Vagina (tissue), 2 donors: ENCODE data around the gene ST6GAL1.

Experiments used
- POLR2A ChIP-seq, 2 donors: fragments of 450-650 bp; IDR thresholded peaks; one replicate each; pipeline ENCODE4 v1.6.1; 2017; ENCODE audit warnings: antibody characterized with exemption in 2 of 2, mild to moderate bottlenecking in 2 of 2, moderate library complexity in 2 of 2
- POLR2AphosphoS5 ChIP-seq, 2 donors: sonication (generic); formaldehyde crosslinking; IDR thresholded peaks; one replicate each; pipeline ENCODE4 v1.9.0; 2017; ENCODE audit warnings: antibody characterized with exemption in 2 of 2, mild to moderate bottlenecking in 2 of 2, low read depth in 1 of 2; ENCODE audit not compliant: insufficient read depth in 1 of 2
- TF ChIP-seq, protein P1 (sequence below), 3 experiments: fragments of 450-650 bp in 2 of 3; fragments of 200-600 bp in 1 of 3; sonication (generic) in 1 of 3; IDR thresholded peaks; one replicate each; pipeline ENCODE4 v1.5.1; 2017 to 2019; ENCODE audit warnings: antibody characterized with exemption in 3 of 3, mild to moderate bottlenecking in 2 of 3, moderate library complexity in 2 of 3

DNA sequence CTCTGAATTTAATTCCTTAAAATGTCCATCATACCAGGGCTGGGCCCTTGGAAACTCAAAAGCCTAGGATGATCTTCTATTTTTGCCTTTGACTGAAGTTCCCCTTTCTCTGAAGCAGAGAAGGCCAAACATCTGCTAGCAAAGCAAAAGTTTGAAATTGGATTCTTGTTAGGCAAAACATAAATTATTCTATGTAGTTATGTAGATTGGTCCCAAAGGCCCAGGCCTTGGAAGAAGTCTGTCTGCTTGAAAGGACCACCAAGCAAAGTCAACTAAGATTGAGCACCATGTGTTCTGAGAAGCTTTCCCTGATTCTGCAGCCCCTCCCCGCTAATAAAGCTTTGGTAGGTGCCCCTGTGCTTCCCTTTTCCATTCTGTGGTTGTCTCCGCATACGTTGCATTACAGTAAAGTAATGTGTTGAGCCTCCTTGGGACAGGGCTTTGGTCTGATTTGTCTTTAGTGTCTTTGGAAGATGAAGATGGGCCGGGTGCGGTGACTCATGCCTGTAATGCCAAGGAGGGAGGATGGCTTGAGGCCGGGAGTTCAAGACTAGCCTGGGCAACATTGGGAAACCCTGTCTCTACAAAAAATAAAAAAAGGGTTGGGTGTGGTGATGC lies 152.5 kb downstream of the ST6GAL1 start:
- TF ChIP-seq, protein P1, sequence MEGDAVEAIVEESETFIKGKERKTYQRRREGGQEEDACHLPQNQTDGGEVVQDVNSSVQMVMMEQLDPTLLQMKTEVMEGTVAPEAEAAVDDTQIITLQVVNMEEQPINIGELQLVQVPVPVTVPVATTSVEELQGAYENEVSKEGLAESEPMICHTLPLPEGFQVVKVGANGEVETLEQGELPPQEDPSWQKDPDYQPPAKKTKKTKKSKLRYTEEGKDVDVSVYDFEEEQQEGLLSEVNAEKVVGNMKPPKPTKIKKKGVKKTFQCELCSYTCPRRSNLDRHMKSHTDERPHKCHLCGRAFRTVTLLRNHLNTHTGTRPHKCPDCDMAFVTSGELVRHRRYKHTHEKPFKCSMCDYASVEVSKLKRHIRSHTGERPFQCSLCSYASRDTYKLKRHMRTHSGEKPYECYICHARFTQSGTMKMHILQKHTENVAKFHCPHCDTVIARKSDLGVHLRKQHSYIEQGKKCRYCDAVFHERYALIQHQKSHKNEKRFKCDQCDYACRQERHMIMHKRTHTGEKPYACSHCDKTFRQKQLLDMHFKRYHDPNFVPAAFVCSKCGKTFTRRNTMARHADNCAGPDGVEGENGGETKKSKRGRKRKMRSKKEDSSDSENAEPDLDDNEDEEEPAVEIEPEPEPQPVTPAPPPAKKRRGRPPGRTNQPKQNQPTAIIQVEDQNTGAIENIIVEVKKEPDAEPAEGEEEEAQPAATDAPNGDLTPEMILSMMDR (IDR thresholded peaks at IDR 0.05) = no peak
- no peak for TF ChIP-seq POLR2A (IDR thresholded peaks at IDR 0.05)
- TF ChIP-seq POLR2AphosphoS5 (IDR thresholded peaks at IDR 0.05; ENCODE audit: insufficient read depth in 1 of 2, low read depth in 1 of 2) = no peak
